Panc1 (cell line): Measurements from ENCODE around the gene MAF. TPM values are rescaled to one million over a fixed set of nuclear protein-coding genes. Genes with fewer than 3 reads are reported as not detected.

Source experiments
- ATAC-seq: fragments of 200-7000 bp; cut with Tn5 transposase; 2 replicates; pipeline ENCODE4 v1.9.1; 2020; ENCODE audit warnings: mild to moderate bottlenecking, moderate library complexity
- BruUV-seq: library from RNA; stranded (reverse); fragments of 400-500 nt; replicated peaks from 2 replicates; lab custom pipeline; 2021; lab: Mats Ljungman, UMichigan
- CTCF ChIA-PET: fragments of 300-600 bp; sonication (Branson Sonifier 250); formaldehyde crosslinking; loops from one replicate; lab custom pipeline; 2022; ENCODE audit warnings: antibody characterized with exemption; lab: Charles Lee
- POLR2A ChIA-PET: fragments of 300-600 bp; sonication (Branson Sonifier 250); formaldehyde crosslinking; loops from one replicate; lab custom pipeline; 2022; ENCODE audit warnings: antibody characterized with exemption; lab: Charles Lee
- DNase-seq: peaks from one replicate; pipeline ENCODE4 v3.0.0-alpha.2; 2010; ENCODE audit warnings: low read depth, low spot score
- H3K27ac ChIP-seq: 2 replicates; pipeline ENCODE4 v1.5.1; 2011; ENCODE audit warnings: mild to moderate bottlenecking, low read length, inconsistent platforms
- H3K27me3 ChIP-seq: fragments of 200-500 bp; sonication (Bioruptor generic); 2 replicates; pipeline ENCODE4 v1.6.0; 2014; ENCODE audit warnings: low read length, inconsistent platforms; ENCODE audit not compliant: control insufficient read depth, insufficient read depth
- H3K36me3 ChIP-seq: fragments of 200-500 bp; sonication (Bioruptor generic); 2 replicates; pipeline ENCODE4 v1.5.1; 2014; ENCODE audit warnings: inconsistent platforms, mild to moderate bottlenecking, low read length, moderate library complexity; ENCODE audit not compliant: control insufficient read depth, insufficient read depth
- H3K4me1 ChIP-seq: 2 replicates; pipeline ENCODE4 v1.5.1; 2011; ENCODE audit warnings: inconsistent platforms, mild to moderate bottlenecking, low read length, moderate library complexity; ENCODE audit not compliant: control insufficient read depth, insufficient read depth
- H3K4me3 ChIP-seq, 2 experiments: 2 replicates each; pipeline ENCODE4 v1.5.1; 2011 to 2012; ENCODE audit warnings: low read depth in 2 of 2, low read length in 2 of 2, mild to moderate bottlenecking in 2 of 2, inconsistent platforms in 1 of 2, moderate library complexity in 1 of 2
- H3K9me3 ChIP-seq: fragments of 200-500 bp; sonication (Bioruptor generic); 2 replicates; pipeline ENCODE4 v1.5.1; 2014; ENCODE audit warnings: low read depth, mild to moderate bottlenecking, inconsistent platforms, low read length, moderate library complexity; ENCODE audit not compliant: control insufficient read depth, insufficient read depth
- CTCF ChIP-seq: fragments of 450-650 bp; IDR thresholded peaks from 2 replicates; pipeline ENCODE4 v1.5.1; 2017; ENCODE audit warnings: mild to moderate bottlenecking
- POLR2AphosphoS5 ChIP-seq: IDR thresholded peaks from 2 replicates; pipeline ENCODE4 v1.6.1; 2012; ENCODE audit warnings: mild to moderate bottlenecking, low read depth, low read length, moderate library complexity
- REST ChIP-seq, 2 experiments: IDR thresholded peaks; 2 replicates each; pipeline ENCODE4 v1.6.1; 2011 to 2012; ENCODE audit warnings: low read depth in 2 of 2, control low read depth in 1 of 2, low read length in 1 of 2, mild to moderate bottlenecking in 1 of 2, moderate library complexity in 1 of 2; ENCODE audit not compliant: insufficient read depth in 1 of 2
- SIN3A ChIP-seq: IDR thresholded peaks from 2 replicates; pipeline ENCODE4 v1.6.1; 2012; ENCODE audit warnings: low read depth, mild to moderate bottlenecking, low read length, moderate library complexity, borderline replicate concordance; ENCODE audit not compliant: insufficient read depth
- TCF7L2 ChIP-seq: IDR thresholded peaks from 2 replicates; pipeline ENCODE4 v1.6.1; 2011; ENCODE audit warnings: mild to moderate bottlenecking, low read depth, low read length, inconsistent platforms
- in situ Hi-C: cut with HindIII; loops from 2 replicates; pipeline ENCODE4 v1.10.0; 2016; ENCODE audit warnings: low sequenced_read_pairs, low pct_unique_long_range_greater_than_20kb
- intact Hi-C: fragments of 100-400 bp; cut with micrococcal nuclease; formaldehyde crosslinking; loops from one replicate; pipeline ENCODE4 v1.10.0; 2022; ENCODE audit not compliant: unreplicated experiment
- total RNA-seq: library from RNA; stranded (reverse); gene quantifications from one replicate; pipeline ENCODE4 v1.2.1, GENCODE V29; 2021; ENCODE audit not compliant: unreplicated experiment

MAF gene
- total RNA-seq, 1 experiment from 2014 or later, result 0.46 TPM

GRCh38 chr16:79593074-79593531 is 7.4 kb downstream of the MAF start:
- in situ Hi-C loops (no loop called here), intact Hi-C loops (no loop called here)
- BruUV-seq, result no TSS peak
- CTCF ChIA-PET, result no interaction called here
- H3K27ac ChIP-seq, result no peak overlapping the region
- H3K4me1 ChIP-seq, result no peaks in the 10 kb centered on the region
- TF ChIP-seq CTCF (no peak), REST (IDR thresholded peaks at IDR 0.05; ENCODE audit: insufficient read depth in 1 of 2, low read depth in 2 of 2, low read length in 1 of 2) (no peak), TCF7L2 (no peak), POLR2AphosphoS5 (no peak), SIN3A (no peak)
- POLR2A ChIA-PET, result no interaction called here
- DNase-seq (no peak), ATAC-seq (no peak)
- peaks cover 3% of the 10 kb centered on the region for H3K27me3 ChIP-seq
- no peaks in the 10 kb centered on the region for H3K9me3 ChIP-seq
- H3K4me3 ChIP-seq, result no peak overlapping the region
- H3K36me3 ChIP-seq, result no peaks in the 10 kb centered on the region

- H3K4me1 ChIP-seq, result no peaks in the 10 kb centered on the region
- H3K9me3 ChIP-seq, result no peaks in the 10 kb centered on the region
- intact Hi-C loops, result no loop called here
- H3K4me3 ChIP-seq, result no peak overlapping the region
- in situ Hi-C loops, result no loop called here
- H3K36me3 ChIP-seq, result no peaks in the 10 kb centered on the region
- BruUV-seq, result no TSS peak
- ChIA-PET CTCF (no interaction called here), POLR2A (no interaction called here)
- DNase-seq (no peak), ATAC-seq (no peak)
- no peak overlapping the region for H3K27ac ChIP-seq
- H3K27me3 ChIP-seq, result no peaks in the 10 kb centered on the region; the same call in 1 of the 2 replicates
- TF ChIP-seq CTCF, result no peak
- TF ChIP-seq TCF7L2, result no peak
- no peak for TF ChIP-seq REST (IDR thresholded peaks at IDR 0.05; ENCODE audit: insufficient read depth in 1 of 2, low read depth in 2 of 2, low read length in 1 of 2)
- TF ChIP-seq POLR2AphosphoS5, result no peak
- no peak for TF ChIP-seq SIN3A
Measured at GRCh38 chr16:79592186-79592585, 8.4 kb downstream of the MAF start.
